HT-29 (cell line): ENCODE measurements around the gene ITPRIP. TPM values are rescaled to one million over a fixed set of nuclear protein-coding genes. Genes with fewer than 3 reads are reported as not detected.

Experiments
- DNase-seq: peaks from one replicate; pipeline ENCODE4 v3.0.0-alpha.2; 2015; ENCODE audit warnings: low spot score
- total RNA-seq: library from RNA; depleted of rRNA; stranded (reverse); fragments of >200 nt; shearing (Covaris generic); gene quantifications from 2 replicates; pipeline ENCODE4 v1.2.3, GENCODE V29; 2014; rRNA removed

ITPRIP gene
- total RNA-seq: 1.9 and 2.4 TPM in 2 replicates

- DNase-seq: peak; percentile 74
These were observed at the start of gene ITPRIP for GRCh38 chr10:104337985-104338735. ITPRIP (minus strand) TSS chr10:104338465; CDS start chr10:104316051, 22,414 bp downstream.

- DNase-seq: no peak
These were observed 49.0 kb upstream of the ITPRIP start for GRCh38 chr10:104387130-104387888.

GRCh38 chr10:104380336-104380735 is 42.1 kb upstream of the ITPRIP start:
- no peak for DNase-seq

GRCh38 chr10:104376784-104377300 is 38.6 kb upstream of the ITPRIP start:
- no peak for DNase-seq

- DNase-seq: no peak
These were observed 36.3 kb upstream of the ITPRIP start for GRCh38 chr10:104374591-104374990.

GRCh38 chr10:104371753-104372152 is 33.5 kb upstream of the ITPRIP start:
- no peak for DNase-seq

- DNase-seq: no peak
These were observed 30.1 kb upstream of the ITPRIP start for GRCh38 chr10:104368381-104368780.

- no peak for DNase-seq
These were observed 29.6 kb upstream of the ITPRIP start for GRCh38 chr10:104367904-104368303.

GRCh38 chr10:104359811-104360210 is 21.5 kb upstream of the ITPRIP start:
- DNase-seq: no peak

- DNase-seq: peak; percentile 95
These were observed 15.2 kb upstream of the ITPRIP start, which contains the start of gene CFAP58 for GRCh38 chr10:104353325-104354048. CFAP58 (plus strand) TSS chr10:104353833; CDS start chr10:104353898, 65 bp downstream.

GRCh38 chr10:104351919-104352318 is 13.7 kb upstream of the ITPRIP start:
- DNase-seq: no peak

GRCh38 chr10:104351061-104351702 is 12.9 kb upstream of the ITPRIP start:
- no peak for DNase-seq

- DNase-seq: peak; percentile 72
These were observed 11.9 kb upstream of the ITPRIP start for GRCh38 chr10:104350127-104350635.

GRCh38 chr10:104349623-104350126 is 11.4 kb upstream of the ITPRIP start:
- DNase-seq: peak; percentile 30

GRCh38 chr10:104348601-104349000 is 10.3 kb upstream of the ITPRIP start:
- DNase-seq: no peak

GRCh38 chr10:104347295-104348045 is 9.2 kb upstream of the ITPRIP start:
- no peak for DNase-seq

- DNase-seq: no peak
These were observed 7.7 kb upstream of the ITPRIP start for GRCh38 chr10:104345941-104346340.

- DNase-seq: no peak
These were observed 7.2 kb upstream of the ITPRIP start for GRCh38 chr10:104345515-104345914.

- no peak for DNase-seq
These were observed 6.0 kb upstream of the ITPRIP start for GRCh38 chr10:104344219-104344618.

- no peak for DNase-seq
These were observed 4.7 kb upstream of the ITPRIP start for GRCh38 chr10:104342941-104343411.
